Stimulated activated CD4-positive, alpha-beta T cell treated with anti-CD3 and anti-CD28 coated beads, TNF-alpha, amount 100 ng/mL, for 48 hours (primary cell): ENCODE data around the gene ZNF135.

Experiments
- DNase-seq, 3 donors: peaks; one replicate each; pipeline ENCODE4 v3.0.0-alpha.2; 2020; ENCODE audit warnings: low read depth in 3 of 3

Gene ZNF135

DNA sequence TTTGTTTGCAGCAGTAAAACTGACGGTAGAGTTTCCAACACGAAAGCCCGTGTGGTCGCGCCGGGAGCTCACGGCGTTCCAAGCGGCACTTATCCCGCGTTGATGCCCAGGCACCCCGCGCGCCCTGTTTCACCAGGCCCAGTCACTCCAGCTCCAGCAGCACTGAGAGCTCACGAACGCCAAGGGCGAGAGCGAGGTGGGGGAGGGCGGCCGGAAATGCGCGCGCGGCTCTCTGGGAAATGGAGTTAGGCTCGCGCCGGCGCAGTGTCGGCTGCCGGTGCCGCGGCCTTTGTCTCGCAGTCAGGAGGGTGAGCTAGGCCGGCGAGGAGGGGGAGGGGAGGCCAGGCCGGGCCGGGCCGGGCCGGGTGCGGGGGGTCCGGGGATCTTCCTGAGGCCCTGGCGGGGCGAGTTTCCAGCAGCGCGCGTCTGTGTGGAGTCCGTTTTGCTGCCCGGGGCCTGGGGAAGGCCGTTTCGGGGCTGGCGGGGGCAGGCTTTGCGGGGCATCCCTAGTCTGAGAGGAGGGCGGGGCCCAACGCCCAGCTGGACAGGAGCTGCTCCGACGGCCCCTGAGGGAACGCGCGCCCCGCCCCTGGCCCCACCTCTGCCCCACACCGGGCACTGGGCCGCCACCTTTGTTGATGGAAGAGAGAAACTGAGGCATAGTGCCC lies at the start of gene ZNF135:
ZNF135 (plus strand) TSS at position 280 of the 668 bp plus-strand sequence. CDS start 721 bp downstream, outside the sequence.
- peak; percentile 10 to 37 (median 20) for DNase-seq

GRCh38 chr19:58009301-58009665 lies 49.8 kb upstream of the ZNF135 start:
- no peak for DNase-seq

GRCh38 chr19:58009666-58010301 lies 49.3 kb upstream of the ZNF135 start:
- peak; percentile 10 to 53 (median 37) for DNase-seq

DNA sequence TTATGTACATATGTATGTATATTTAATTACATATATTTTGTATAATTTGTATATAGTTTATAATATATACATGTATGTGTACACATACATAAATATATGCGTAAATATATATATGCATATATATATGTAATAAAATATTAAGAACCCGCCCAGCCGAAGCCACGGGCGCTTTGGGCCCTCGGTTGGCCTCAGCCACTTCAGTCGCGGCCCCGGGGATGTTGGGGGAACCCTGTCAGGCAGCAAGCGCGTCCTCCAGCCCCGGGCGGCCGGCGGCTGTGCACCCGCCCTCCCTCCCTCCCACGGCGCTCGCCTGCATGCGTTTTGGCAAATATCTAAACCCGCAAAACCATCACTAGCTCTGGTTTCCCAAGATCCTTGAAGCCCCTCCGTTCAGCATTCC lies 48.6 kb upstream of the ZNF135 start:
- no peak for DNase-seq

- DNase-seq, result no peak
These were observed 44.9 kb upstream of the ZNF135 start for GRCh38 chr19:58014141-58014540.

DNA sequence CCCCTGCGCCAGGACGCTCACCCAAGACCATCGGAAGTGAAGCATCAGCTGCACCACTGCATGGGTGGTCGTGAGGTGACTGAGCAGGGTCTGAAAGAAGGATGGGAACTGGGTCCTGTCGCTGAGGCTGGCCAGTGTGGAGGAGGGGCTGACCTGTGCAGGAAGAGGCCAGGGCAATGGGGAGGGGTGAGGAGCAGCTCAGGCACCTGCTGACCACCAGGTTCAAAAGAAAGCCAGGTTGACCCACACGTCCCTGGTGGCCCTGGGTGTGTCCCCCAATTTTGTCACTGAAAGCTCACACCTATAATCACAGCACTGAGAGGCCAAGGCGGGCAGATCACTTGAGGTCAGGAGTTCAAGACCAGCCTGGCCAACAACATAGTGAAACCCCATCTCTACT lies 39.0 kb upstream of the ZNF135 start:
- DNase-seq, result no peak

GRCh38 chr19:58021541-58022282 lies 37.4 kb upstream of the ZNF135 start:
- no peak for DNase-seq

DNA sequence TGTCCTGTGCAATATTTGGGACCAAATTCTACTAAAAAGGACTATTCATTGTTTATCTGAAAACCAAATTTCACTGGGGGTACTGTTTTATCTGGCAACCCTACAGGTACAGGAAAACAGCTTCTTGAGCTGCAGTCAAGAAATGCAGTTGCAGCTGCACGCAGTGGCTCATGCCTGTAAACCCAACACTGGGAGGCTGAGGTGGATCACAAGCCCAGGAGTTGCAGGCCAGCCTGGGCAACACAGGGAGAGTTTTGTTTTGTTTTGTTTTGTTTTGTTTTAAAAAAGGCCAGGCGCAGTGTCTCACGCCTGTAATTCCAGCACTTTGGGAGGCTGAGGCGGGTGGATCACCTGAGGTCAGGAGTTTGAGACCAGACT lies 36.8 kb upstream of the ZNF135 start:
- DNase-seq, result no peak

DNA sequence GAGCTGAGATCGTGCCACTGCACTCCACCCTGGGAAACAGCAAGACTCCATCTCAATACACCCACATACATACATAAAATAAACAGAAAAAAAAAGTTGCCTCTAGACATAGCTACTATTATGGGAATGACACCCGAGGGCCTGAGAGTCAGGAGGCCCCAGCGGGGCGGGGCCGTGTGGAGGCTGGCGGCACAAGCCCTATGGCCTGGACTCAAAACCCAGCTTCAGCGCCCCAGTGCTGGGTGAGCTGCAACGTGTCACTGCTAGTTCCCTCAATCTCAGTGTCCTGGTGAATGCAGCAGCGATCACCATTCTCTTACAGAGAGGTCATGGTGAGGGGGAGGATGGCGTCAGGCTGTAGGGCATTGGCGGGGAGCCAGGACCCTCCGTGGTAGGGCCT lies 34.4 kb upstream of the ZNF135 start:
- DNase-seq, result no peak

GRCh38 chr19:58033741-58034476 lies 25.2 kb upstream of the ZNF135 start, which contains the start of gene ZSCAN1:
TSS of gene ZSCAN1 (plus strand) at chr19:58034025. CDS start at chr19:58037837, 3,812 bp downstream.
- peak in 2 of 3 donors; percentile 7 to 34 for DNase-seq

GRCh38 chr19:58034477-58034793 lies 24.6 kb upstream of the ZNF135 start:
- DNase-seq, result no peak

DNA sequence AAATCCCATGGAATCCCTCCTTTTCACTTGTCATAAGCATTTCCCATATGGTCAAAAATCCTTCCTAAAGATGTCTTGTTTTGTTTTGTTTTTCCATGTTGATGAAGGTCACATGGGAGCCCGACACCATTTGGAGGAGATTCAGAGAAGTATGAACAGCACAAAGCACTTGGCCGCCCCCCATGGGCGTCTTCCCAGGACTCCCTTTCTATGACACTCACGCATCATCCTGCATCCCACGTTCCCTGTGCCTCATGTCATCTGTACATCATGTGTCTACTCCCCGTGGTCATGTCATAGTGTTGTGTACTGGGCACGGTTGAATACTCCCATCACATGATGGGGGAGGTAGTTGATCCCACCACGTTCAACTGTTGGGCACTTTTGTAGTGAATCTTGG lies 23.2 kb upstream of the ZNF135 start:
- DNase-seq, result no peak

GRCh38 chr19:58037927-58038687 lies 21.0 kb upstream of the ZNF135 start:
- no peak for DNase-seq

DNA sequence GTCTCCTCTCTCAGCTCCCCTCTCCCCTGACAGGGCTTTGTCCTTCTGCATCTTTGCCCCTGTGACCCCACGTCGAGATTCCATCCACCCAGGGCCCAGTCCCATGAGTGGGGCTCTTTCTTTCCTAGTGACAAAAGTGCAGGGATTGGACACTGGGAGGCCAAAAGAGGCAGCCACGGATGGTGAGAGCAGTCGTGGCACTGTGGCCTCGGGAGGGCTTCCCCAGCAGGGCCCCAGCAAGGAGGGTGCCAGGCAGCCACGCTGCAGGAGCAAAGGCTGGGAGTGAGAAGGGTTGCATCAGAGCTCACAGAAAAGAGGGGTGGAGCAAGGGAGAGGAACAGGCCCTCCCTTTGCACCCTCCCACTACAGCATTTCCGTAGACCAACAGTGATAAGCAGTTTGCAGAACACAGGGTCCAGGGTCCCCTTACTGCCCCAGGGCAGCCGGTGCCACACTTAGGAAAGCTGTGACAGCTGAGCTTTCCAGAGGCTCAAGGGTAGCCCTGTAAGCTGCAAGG lies 20.3 kb upstream of the ZNF135 start:
- no peak for DNase-seq

DNA sequence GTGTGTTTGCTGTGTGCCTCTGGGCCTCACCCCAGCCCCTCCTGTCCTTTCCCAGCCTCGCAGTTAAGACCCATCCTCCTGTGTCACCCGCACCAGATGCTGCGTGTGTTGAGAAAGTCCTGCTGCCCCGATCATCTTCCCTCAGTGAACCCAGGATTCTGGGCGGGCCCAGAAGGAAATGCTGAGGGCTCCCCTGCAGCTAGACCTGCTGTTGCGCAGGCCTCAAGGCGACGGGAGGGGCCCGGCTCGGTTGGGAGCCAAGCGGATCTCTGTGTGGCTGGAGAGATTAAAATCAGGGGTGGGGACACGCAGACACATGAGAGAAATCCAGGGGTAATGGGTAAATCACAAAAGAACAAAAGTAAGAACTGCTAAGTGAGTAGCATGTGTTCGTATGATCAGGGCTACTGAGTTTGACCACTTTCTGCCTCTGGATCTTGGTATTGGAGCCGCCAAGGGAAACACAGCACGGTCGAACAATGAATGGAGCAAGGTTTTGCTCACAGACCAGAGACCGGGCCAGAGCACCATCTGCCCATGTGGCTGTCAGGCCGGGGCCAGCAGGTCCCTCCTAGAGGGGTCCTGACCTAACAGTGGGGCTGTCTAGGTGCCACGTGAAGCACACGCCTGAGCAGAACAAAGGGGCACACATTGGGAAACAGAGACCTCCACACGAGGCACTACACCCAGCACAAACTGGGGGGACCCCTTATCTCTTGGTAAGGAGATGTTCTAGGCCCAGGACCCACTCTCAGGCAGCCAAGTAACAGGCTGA lies 18.1 kb upstream of the ZNF135 start:
- DNase-seq, result no peak

GRCh38 chr19:58042495-58043340 lies 16.4 kb upstream of the ZNF135 start:
- no peak for DNase-seq

- no peak for DNase-seq
These were observed 14.7 kb upstream of the ZNF135 start for GRCh38 chr19:58044391-58044790.

DNA sequence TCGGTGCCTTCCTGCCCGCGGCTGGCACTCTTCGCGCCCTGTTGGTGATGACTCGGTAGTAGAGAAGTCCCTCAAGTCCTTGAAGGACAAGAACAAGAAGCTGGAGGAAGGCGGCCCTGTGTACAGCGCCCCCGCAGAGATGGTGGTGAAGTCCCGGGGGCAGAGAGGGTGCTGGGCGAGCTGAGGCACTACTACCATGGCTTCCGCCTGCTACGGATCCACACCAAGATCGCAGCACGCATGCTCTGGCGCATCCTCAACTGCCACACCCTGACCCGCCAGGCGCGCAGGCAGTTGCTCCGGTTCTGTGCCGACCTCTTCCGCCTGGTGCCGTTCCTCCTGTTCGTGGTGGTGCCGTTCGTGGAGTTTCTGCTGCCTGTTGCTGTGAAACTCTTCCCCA lies 14.2 kb upstream of the ZNF135 start:
- no peak for DNase-seq

- no peak for DNase-seq
These were observed 13.6 kb upstream of the ZNF135 start for GRCh38 chr19:58045411-58046050.
